Epithelial cell of esophagus (primary cell): ENCODE data around the gene SMYD3.
"Not testable (repeated sequence)": the region's sequence is repeated elsewhere in the genome, so short reads cannot be mapped to it uniquely, and the experiment has no call there.

ENCODE experiments used
- DNase-seq: peaks from one replicate; pipeline ENCODE4 v3.0.0; 2010; ENCODE audit warnings: low read depth
- H3K4me3 ChIP-seq: 2 replicates; pipeline ENCODE4 v1.5.1; 2011; ENCODE audit warnings: mild to moderate bottlenecking, low read length, control low read depth
- TF ChIP-seq, protein P1 (sequence below): IDR thresholded peaks from 2 replicates; pipeline ENCODE4 v1.5.1; 2011; ENCODE audit warnings: low read depth, mild to moderate bottlenecking, low read length, control low read depth, inconsistent platforms; ENCODE audit not compliant: insufficient read depth; ENCODE audit errors: missing control alignments

Gene SMYD3

GRCh38 chr1:245958016-245958415 lies 549.1 kb downstream of the SMYD3 start:
- H3K4me3 ChIP-seq, result no peak overlapping the region
- no peak for DNase-seq
- TF ChIP-seq, protein P1, sequence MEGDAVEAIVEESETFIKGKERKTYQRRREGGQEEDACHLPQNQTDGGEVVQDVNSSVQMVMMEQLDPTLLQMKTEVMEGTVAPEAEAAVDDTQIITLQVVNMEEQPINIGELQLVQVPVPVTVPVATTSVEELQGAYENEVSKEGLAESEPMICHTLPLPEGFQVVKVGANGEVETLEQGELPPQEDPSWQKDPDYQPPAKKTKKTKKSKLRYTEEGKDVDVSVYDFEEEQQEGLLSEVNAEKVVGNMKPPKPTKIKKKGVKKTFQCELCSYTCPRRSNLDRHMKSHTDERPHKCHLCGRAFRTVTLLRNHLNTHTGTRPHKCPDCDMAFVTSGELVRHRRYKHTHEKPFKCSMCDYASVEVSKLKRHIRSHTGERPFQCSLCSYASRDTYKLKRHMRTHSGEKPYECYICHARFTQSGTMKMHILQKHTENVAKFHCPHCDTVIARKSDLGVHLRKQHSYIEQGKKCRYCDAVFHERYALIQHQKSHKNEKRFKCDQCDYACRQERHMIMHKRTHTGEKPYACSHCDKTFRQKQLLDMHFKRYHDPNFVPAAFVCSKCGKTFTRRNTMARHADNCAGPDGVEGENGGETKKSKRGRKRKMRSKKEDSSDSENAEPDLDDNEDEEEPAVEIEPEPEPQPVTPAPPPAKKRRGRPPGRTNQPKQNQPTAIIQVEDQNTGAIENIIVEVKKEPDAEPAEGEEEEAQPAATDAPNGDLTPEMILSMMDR, result no peak

- no peak overlapping the region for H3K4me3 ChIP-seq
- TF ChIP-seq, protein P1, result no peak
- DNase-seq, result no peak
Measured at GRCh38 chr1:245957427-245957826, 549.7 kb downstream of the SMYD3 start.

DNA sequence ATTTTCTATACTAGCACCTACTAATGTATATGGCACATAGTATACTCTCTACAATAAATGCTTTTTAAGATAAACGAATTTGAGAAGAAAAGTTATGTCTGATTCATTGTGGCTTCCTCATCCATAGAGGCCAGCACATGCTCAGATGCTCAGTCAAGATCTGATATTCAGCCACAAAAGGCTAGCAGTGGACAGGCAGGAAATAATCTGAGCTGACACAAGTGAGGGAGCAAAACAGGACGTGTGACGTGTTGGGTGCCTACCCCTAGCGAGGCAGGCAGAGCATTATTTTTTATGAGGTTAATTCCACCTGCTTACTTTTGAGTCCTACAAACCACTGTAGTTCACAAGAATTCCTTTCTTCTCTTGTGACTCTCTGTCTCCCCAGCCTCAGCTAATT lies 550.9 kb downstream of the SMYD3 start:
- DNase-seq, result no peak
- H3K4me3 ChIP-seq, result no peak overlapping the region
- TF ChIP-seq, protein P1, result no peak

DNA sequence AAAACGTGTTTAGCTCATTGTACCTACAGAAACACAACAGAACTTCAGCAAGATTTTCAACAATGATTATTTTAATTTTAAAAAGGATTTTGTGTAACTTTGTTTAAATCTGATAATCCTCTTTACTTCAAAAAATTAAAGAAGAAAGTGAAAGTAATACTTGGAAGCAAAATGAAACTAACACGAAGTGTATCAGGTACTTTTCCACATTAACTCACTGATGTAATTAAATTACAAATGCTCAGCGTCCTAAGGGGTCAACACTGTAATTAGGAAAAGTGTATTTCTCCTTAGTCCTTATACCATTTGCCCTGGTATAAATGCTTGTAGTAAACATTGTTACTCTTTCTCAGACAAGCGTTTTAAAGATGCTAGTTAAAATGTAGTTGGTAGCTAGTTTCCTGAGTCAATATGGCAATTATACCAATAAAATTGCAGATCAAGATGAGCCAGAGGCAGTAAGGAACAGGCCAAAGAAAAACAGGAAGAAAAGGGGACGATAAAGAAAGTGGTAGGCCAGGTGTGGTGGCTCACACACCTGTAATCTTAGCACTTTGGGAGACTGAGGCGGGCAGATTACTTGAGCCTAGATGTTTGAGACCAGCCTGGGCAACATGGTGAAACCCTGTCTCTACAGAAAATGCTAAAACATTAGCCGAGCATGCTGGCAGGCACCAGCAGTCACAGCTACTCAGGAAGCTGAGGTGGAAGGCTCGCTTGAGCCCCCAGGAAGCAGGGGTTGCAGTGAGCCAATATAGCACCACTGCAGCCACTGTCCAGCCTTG lies 553.0 kb downstream of the SMYD3 start:
- DNase-seq, result no peak
- TF ChIP-seq, protein P1, result no peak
- H3K4me3 ChIP-seq, result no peak overlapping the region

DNA sequence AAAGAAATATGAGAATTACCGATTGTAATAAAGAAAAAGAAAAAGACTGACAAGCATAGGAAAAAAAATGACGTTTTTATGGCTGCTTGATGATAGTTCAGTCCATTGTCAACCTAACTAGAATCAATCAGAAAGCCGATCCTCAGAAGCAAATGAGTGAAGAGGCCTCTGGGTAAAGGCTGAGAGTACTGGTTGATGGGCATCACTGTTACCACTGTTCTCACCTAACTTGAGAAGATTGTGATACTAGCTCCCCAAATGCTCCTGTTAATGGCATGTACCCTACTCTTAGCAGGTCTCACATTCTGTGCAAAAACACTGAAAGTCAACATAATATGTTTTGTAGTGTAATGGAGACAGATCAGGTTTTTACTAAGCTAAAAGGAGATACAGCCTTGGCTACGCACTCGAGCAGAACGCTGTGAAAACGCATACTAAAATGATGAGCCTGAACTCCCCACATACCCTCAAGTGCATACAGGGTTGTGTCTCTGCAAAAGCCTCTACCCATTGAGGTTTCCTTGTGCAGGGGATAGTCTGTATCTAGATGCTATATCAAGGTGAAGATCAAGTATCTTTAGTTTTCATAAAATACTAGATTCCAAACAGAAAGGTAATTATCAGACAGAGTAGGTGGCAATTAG lies 554.6 kb downstream of the SMYD3 start:
- TF ChIP-seq, protein P1, result no peak
- no peak overlapping the region for H3K4me3 ChIP-seq
- DNase-seq, result no peak

DNA sequence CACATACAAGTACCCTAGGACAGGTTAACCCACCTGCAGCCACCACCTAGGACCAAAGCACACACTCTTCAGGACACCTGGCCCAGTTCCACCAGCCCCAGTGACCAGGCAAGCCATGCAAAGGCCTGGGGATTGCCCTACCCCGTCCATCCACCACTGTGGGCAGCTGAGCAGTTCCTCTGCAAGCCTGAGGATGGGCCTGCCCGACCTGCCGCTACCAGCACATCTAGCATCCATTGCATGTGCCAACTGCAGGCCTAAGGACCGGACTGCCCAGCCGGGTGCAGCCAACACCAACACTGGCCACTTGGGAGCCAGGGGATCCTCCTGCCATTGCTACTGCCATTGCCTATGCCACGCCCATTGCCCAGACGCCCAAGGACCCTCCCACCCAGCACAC lies 558.3 kb downstream of the SMYD3 start:
- DNase-seq, result no peak
- no peak overlapping the region for H3K4me3 ChIP-seq
- TF ChIP-seq, protein P1, result no peak

DNA sequence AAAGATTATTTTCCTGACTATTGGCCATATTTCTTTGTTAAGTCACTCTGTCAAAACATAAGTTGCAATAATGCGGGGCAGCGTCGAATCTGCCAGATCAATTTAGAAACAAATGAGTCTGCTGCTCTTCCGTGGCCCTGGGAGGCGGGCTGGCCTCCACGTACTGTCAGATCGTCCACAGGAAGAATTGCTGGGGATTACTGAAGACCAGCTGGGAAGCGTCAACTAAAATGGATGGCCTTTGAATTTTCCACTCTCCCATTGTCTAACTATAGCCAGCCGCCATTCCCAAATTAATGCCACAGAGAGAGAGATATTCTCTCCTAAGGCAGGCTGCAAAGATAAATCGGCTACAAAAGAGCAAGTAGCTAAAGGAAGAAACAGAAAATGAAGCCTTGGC lies 560.2 kb downstream of the SMYD3 start:
- no peak for DNase-seq
- no peak overlapping the region for H3K4me3 ChIP-seq
- TF ChIP-seq, protein P1, result no peak

GRCh38 chr1:245945136-245945535 lies 561.9 kb downstream of the SMYD3 start:
- not testable (repeated sequence) for H3K4me3 ChIP-seq, DNase-seq
